GM10847 (cell line): Measurements from ENCODE around the gene ANKS1A.

Source experiments
- POLR2A ChIP-seq: IDR thresholded peaks from 2 replicates; pipeline ENCODE4 v1.6.1; 2011; ENCODE audit not compliant: insufficient read length; ENCODE audit errors: extremely low read depth

Gene ANKS1A

GRCh38 chr6:35139470-35139869 is 250.4 kb downstream of the ANKS1A start:
- no peak for TF ChIP-seq POLR2A

GRCh38 chr6:35139924-35140638 is 251.0 kb downstream of the ANKS1A start:
- no peak for TF ChIP-seq POLR2A

GRCh38 chr6:35140639-35141006 is 251.6 kb downstream of the ANKS1A start:
- TF ChIP-seq POLR2A = no peak
